Measurements from ENCODE around the gene PDE4A. TPM values are rescaled to one million over a fixed set of nuclear protein-coding genes. Genes with fewer than 3 reads are reported as not detected.
A peak's percentile ranks its signal among the peaks of the same experiment; 100 is the strongest.

The PDE4A gene
- total and polyA plus RNA-seq, 2 of the 8 experiments (the other 6 are each of a cell fraction or from before 2014, with no cell fraction given), result 2.0 to 4.4 TPM

DNA sequence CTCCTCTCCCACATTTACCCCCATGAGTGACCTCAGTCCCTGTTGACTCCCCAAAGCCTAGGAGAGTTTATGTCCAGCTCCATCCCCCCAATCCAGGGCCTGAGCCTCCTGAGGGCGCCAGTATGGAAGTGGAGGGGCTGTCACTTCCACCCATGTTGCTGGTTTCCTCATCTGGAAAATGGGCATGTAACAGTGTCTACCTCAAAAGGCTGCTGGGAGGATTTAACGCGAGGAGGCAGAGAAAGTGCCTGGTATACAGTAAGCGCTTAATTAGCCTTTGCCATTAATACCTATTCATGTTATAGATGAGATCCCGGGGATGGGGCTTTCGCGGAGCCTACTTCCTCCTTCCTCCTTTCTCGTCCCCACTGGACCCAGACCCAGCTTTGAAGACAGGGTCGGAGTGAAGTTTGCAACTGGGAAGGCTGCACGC lies 40.4 kb upstream of the PDE4A start:
- Histone ChIP-seq H3K27ac (ENCODE audit: low read depth, low read length) (peak overlapping the region; percentile 43; the same call in 1 of the 2 replicates), H2BK120ac (replicated peaks; ENCODE audit: low read depth, low read length) (peak overlapping the region; percentile 54), H3K18ac (ENCODE audit: extremely low read depth, low read length) (peak overlapping the region; percentile 26; the same call in 1 of the 2 replicates), H2BK15ac (ENCODE audit: low read length) (peak overlapping the region; percentile 32; the same call in 1 of the 2 replicates), H3K9ac (replicated peaks in 1 of 4; ENCODE audit: extremely low read depth in 1 of 4, low read depth in 3 of 4, low read length in 3 of 4) (peak overlapping the region; percentile 31 to 60 (median 51); a peak in 6 of 7 replicates), H3K79me1 (ENCODE audit: low read depth, low read length) (no peaks in the 10 kb centered on the region), H3K36me3 (ENCODE audit: control insufficient read depth in 2 of 4, insufficient read depth in 4 of 4, low read length in 3 of 4) (peaks cover 0 to 4% (median 0%) of the 10 kb centered on the region in 4 experiments; a peak in 2 of 8 replicates), H2BK5ac (ENCODE audit: low read depth, low read length) (peak overlapping the region; percentile 75), H3K4ac (replicated peaks; ENCODE audit: insufficient read length, low read depth, low read length) (no peak overlapping the region), H3K23ac (ENCODE audit: insufficient read length) (no peak overlapping the region), H3K4me3 (ENCODE audit: extremely low read depth in 1 of 4, insufficient read depth in 2 of 4, low read depth in 3 of 4, low read length in 4 of 4) (peak overlapping the region; percentile 73 to 92 (median 86)), H4K5ac (ENCODE audit: insufficient read length, low read depth, low read length) (peak overlapping the region; percentile 23), H3K14ac (ENCODE audit: insufficient read length) (no peak overlapping the region), H4K91ac (replicated peaks; ENCODE audit: insufficient read length, low read length) (no peak overlapping the region), H3K4me1 (replicated peaks in 1 of 4; ENCODE audit: control insufficient read depth in 3 of 4, insufficient read depth in 4 of 4, low read length in 3 of 4) (peaks cover 0 to 5% (median 1%) of the 10 kb centered on the region in 4 experiments; a peak in 1 of 7 replicates), H2BK12ac (ENCODE audit: low read depth, low read length) (no peak overlapping the region), H3K79me2 (ENCODE audit: control insufficient read depth in 1 of 2, insufficient read depth in 2 of 2, low read length in 2 of 2) (peaks cover 0 to 4% of the 10 kb centered on the region in 2 experiments; a peak in 3 of 4 replicates), H2BK20ac (ENCODE audit: low read length) (no peak overlapping the region), H3K4me2 (ENCODE audit: insufficient read depth in 1 of 2, low read depth in 2 of 2, low read length in 2 of 2) (peak overlapping the region; percentile 86 to 93), H3K9me3 (ENCODE audit: insufficient read depth in 2 of 2, low read depth in 1 of 2, low read length in 1 of 2) (no peaks in the 10 kb centered on the region), H3K23me2 (ENCODE audit: low read depth, low read length) (peaks cover 18% of the 10 kb centered on the region), H2AFZ (ENCODE audit: low read length) (peak overlapping the region; percentile 47), H3K27me3 (replicated peaks in 1 of 4; ENCODE audit: control insufficient read depth in 3 of 4, extremely low read depth in 1 of 4, insufficient read depth in 3 of 4, low read length in 3 of 4) (no peaks in the 10 kb centered on the region), H2AK5ac (ENCODE audit: low read depth, low read length) (no peak overlapping the region), H3K56ac (replicated peaks; ENCODE audit: insufficient read length, low read depth, low read length) (peak overlapping the region; percentile 93), H4K20me1 (replicated peaks in 1 of 2; ENCODE audit: control insufficient read depth in 1 of 2, insufficient read depth in 2 of 2, low read length in 2 of 2) (peaks cover 0 to 3% of the 10 kb centered on the region in 2 experiments), H4K8ac (ENCODE audit: extremely low read depth, insufficient read depth, low read length) (peak overlapping the region; percentile 41; the same call in 1 of the 2 replicates)
- DNase-seq (ENCODE audit: low read depth in 1 of 2, low spot score in 2 of 2) (no peak), FAIRE-seq (no peak)
- CTCF ChIA-PET (ENCODE audit: partially characterized antibody), result interaction anchor here (0.6 to 5.9 kb wide), 9 partner anchors 9 to 181 kb away, joined by 3 to 28 read pairs (median 3); partner anchors contain the start of gene ICAM1
- WGBS, 2 experiments (ENCODE audit: extremely low coverage in 1 of 2, insufficient coverage in 1 of 2, insufficient read length in 1 of 2, insufficient replicate concordance in 2 of 2, low coverage in 1 of 2, low lambda C conversion rate in 2 of 2, missing lambda C conversion rate in 1 of 2), result 6% methylated on average over 7 of the region's 10 CpGs; no CpG with 5 or more reads in 1 of the 2 experiments
- POLR2A ChIA-PET (ENCODE audit: partially characterized antibody), result interaction anchor here (0.6 to 2.7 kb wide), 8 partner anchors 8 to 165 kb away, joined by 3 to 16 read pairs (median 4); partner anchors contain the start of genes ICAM1 and RAVER1
- TF ChIP-seq BACH1 (IDR thresholded peaks at IDR 0.05; ENCODE audit: low read length), result no peak
- no peak for TF ChIP-seq JUN (IDR thresholded peaks at IDR 0.05; ENCODE audit: low read depth, low read length)
- peak in 1 of 2 experiments; percentile 9; a peak in 1 of 3 replicates for TF ChIP-seq POLR2A (IDR thresholded peaks at IDR 0.05; ENCODE audit: control extremely low read depth in 1 of 2, low read depth in 2 of 2, low read length in 2 of 2)
- TF ChIP-seq SAP30 (IDR thresholded peaks at IDR 0.05; ENCODE audit: insufficient read depth, insufficient replicate concordance, low read length), result peak; percentile 87
- peak; percentile 34 for TF ChIP-seq CTBP2 (IDR thresholded peaks at IDR 0.05; ENCODE audit: borderline replicate concordance, insufficient read depth, insufficient read length, low read length)
- no peak for TF ChIP-seq PHF8 (conservative IDR thresholded peaks at IDR 0.05; ENCODE audit: low read depth, low read length)

Measured in H1 (cell line).